ENCODE measurements around the gene TUBGCP3.
"Not testable (repeated sequence)": the region's sequence is repeated elsewhere in the genome, so short reads cannot be mapped to it uniquely, and the experiment has no call there.

Gene TUBGCP3

GRCh38 chr13:112576768-112577167 lies 11.2 kb downstream of the TUBGCP3 start:
- no peak for DNase-seq (ENCODE audit: low read depth)

- no peak for DNase-seq (ENCODE audit: low read depth)
These were observed 11.8 kb downstream of the TUBGCP3 start for GRCh38 chr13:112576191-112576590.

GRCh38 chr13:112575675-112576074 lies 12.3 kb downstream of the TUBGCP3 start:
- DNase-seq (ENCODE audit: low read depth) = no peak

GRCh38 chr13:112574834-112575613 lies 12.9 kb downstream of the TUBGCP3 start:
- DNase-seq (ENCODE audit: low read depth) = no peak

GRCh38 chr13:112574416-112574815 lies 13.5 kb downstream of the TUBGCP3 start:
- DNase-seq (ENCODE audit: low read depth) = no peak

- no peak for DNase-seq (ENCODE audit: low read depth)
These were observed 14.2 kb downstream of the TUBGCP3 start for GRCh38 chr13:112573710-112574109.

- no peak for DNase-seq (ENCODE audit: low read depth)
These were observed 15.6 kb downstream of the TUBGCP3 start for GRCh38 chr13:112572366-112572765.

GRCh38 chr13:112569821-112570220 lies 18.1 kb downstream of the TUBGCP3 start:
- DNase-seq (ENCODE audit: low read depth) = no peak

- DNase-seq (ENCODE audit: low read depth) = no peak
These were observed 20.6 kb downstream of the TUBGCP3 start for GRCh38 chr13:112567161-112567862.

GRCh38 chr13:112562786-112563383 lies 25.1 kb downstream of the TUBGCP3 start:
- no peak for DNase-seq (ENCODE audit: low read depth)

GRCh38 chr13:112562254-112562653 lies 25.7 kb downstream of the TUBGCP3 start:
- DNase-seq (ENCODE audit: low read depth) = no peak

- no peak for DNase-seq (ENCODE audit: low read depth)
These were observed 26.5 kb downstream of the TUBGCP3 start for GRCh38 chr13:112561478-112561877.

GRCh38 chr13:112558696-112559418 lies 29.1 kb downstream of the TUBGCP3 start:
- no peak for DNase-seq (ENCODE audit: low read depth)

- no peak for DNase-seq (ENCODE audit: low read depth)
These were observed 31.4 kb downstream of the TUBGCP3 start for GRCh38 chr13:112556600-112556999.

- DNase-seq (ENCODE audit: low read depth) = no peak
These were observed 33.6 kb downstream of the TUBGCP3 start for GRCh38 chr13:112554214-112554850.

- DNase-seq (ENCODE audit: low read depth) = not testable (repeated sequence)
These were observed 39.0 kb downstream of the TUBGCP3 start for GRCh38 chr13:112548975-112549374.

GRCh38 chr13:112545856-112546255 lies 42.1 kb downstream of the TUBGCP3 start:
- DNase-seq (ENCODE audit: low read depth) = no peak

GRCh38 chr13:112532837-112533745 lies 54.9 kb downstream of the TUBGCP3 start:
- no peak for DNase-seq (ENCODE audit: low read depth)

GRCh38 chr13:112531263-112531794 lies 56.6 kb downstream of the TUBGCP3 start:
- no peak for DNase-seq (ENCODE audit: low read depth)

GRCh38 chr13:112530861-112531260 lies 57.1 kb downstream of the TUBGCP3 start:
- DNase-seq (ENCODE audit: low read depth) = no peak

GRCh38 chr13:112529216-112529615 lies 58.7 kb downstream of the TUBGCP3 start:
- no peak for DNase-seq (ENCODE audit: low read depth)

All from activated T-cell treated with anti-CD3 and anti-CD28 coated beads for 48 hours (primary cell).